Stimulated activated naive B cell treated with anti-CD40 and anti-IgM and Interleukin-4, amounts not matched to agents 10 μg/mL and 1 μg/mL and 100 μg/mL, for 72 hours (primary cell): ENCODE data around the gene TMEM141.

Experiments used
- ATAC-seq, 2 donors: fragments of 150-1000 bp; cut with Tn5 transposase; replicated peaks; 2 replicates each; pipeline ENCODE4 v1.10.0; 2021; ENCODE audit warnings: moderate library complexity in 1 of 2
- DNase-seq: peaks from one replicate; pipeline ENCODE4 v3.0.0; 2021
- H3K27ac Mint-ChIP-seq: one replicate; pipeline ENCODE4 v1.8.0; 2022; ENCODE audit warnings: mild to moderate bottlenecking, mixed read lengths
- H3K27me3 Mint-ChIP-seq, 2 donors: one replicate each; pipeline ENCODE4 v1.8.0; 2022; ENCODE audit warnings: mixed read lengths in 2 of 2
- H3K36me3 Mint-ChIP-seq, 2 donors: one replicate each; pipeline ENCODE4 v1.8.0; 2022; ENCODE audit warnings: mixed read lengths in 2 of 2, mild to moderate bottlenecking in 1 of 2
- H3K4me1 Mint-ChIP-seq, 2 donors: one replicate each; pipeline ENCODE4 v1.8.0; 2022; ENCODE audit warnings: mixed read lengths in 2 of 2, mild to moderate bottlenecking in 1 of 2
- H3K4me3 Mint-ChIP-seq, 2 donors: one replicate each; pipeline ENCODE4 v1.8.0; 2022; ENCODE audit warnings: mild to moderate bottlenecking in 2 of 2, mixed read lengths in 2 of 2, moderate library complexity in 1 of 2
- H3K9me3 Mint-ChIP-seq, 2 donors: one replicate each; pipeline ENCODE4 v1.8.0; 2022; ENCODE audit warnings: mixed read lengths in 2 of 2, mild to moderate bottlenecking in 1 of 2

The TMEM141 gene

DNA sequence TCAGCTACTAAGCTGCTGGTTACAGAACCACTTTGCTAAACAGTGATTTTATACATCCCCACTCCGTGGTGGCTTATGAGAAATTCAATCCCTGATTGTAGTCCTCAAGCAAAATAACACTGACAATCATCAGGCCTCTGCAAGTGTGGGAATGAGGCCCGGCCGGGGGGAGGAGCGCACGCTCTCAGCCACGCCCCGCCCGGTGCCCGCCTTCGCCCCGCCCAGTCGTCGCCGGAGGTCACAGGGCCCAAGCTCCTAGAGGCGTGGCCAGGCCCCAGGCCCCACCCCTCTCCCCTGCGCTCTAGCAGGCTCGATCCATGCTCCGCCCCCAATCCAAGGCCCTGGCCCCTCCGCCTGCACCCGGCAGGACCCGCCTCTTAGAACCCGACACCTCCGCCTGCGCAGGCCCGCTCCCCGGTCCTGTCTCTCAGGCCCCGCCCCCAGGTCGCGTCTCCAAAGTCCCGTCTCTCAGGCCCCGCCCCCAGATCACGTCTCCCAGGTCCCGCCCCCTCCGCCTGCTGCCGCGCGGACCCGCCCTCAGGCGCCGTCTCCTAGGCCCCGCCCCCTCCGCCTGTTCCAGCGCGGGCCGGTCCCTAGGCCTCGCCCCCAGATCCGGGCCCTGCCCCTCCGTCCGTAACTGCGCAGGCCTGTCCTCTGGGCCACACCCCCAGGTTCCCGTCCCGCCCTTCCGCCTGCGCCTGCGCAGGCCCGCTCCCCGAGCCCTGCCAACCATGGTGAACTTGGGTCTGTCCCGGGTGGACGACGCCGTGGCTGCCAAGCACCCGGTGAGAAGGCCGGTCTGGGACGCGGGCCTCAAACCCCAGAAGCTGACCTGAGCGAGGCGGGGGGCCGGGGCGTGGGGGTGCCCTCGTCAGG lies at the start of gene TMEM141:
TSS of gene TMEM141 (plus strand) at position 705 of the 876 bp plus-strand sequence. CDS start at position 732, 27 bp downstream.
- Mint-ChIP-seq H3K27me3 (no peaks in the 10 kb centered on the region), H3K4me1 (peaks cover 13 to 24% of the 10 kb centered on the region in 2 donors), H3K4me3 (peak within 1 kb of the TSS; percentile 92), H3K36me3 (peaks cover 0 to 13% of the 10 kb centered on the region in 2 donors), H3K9me3 (no peaks in the 10 kb centered on the region), H3K27ac (peak within 1 kb of the TSS; percentile 97)
- ATAC-seq (peak; percentile 88 to 91), DNase-seq (peak; percentile 99)

DNA sequence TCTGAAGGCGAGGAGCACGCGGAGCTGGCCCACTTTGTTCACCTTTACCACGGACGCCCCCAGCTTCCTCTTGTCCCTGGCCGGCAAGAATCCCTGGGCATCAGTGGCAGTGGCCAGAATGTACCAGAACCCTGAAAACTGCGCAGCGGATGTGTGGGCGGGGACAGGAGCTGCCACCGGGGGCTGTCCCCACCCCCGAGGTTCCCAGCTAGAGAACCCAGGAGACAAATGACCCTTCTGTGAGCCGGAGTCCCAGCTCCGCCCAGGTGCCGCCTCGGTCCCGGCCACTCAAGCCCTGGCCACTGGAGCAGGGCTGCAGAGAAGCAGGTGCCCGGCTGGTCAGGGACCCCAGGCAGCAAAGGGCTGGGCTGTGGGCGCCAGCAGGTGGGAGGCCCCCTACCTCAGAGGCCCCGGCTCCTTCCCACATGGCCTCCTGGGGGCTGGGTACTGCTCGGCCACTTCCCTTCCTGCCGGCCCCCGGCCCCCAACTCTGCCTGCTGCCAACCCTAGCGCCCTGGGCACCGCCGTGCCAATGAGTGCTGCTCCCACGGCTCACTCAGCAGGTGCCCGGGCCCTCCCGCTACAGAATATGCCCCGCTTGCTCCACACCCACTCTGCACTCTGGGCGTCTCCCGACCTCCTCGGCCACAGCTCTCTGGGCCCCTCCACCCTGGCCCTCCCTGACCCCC lies 49.1 kb upstream of the TMEM141 start:
- Mint-ChIP-seq H3K4me1 (peaks cover 45 to 61% of the 10 kb centered on the region in 2 donors), H3K4me3 (peak overlapping the region; percentile 81 to 85), H3K36me3 (peaks cover 11 to 15% of the 10 kb centered on the region in 2 donors), H3K9me3 (no peaks in the 10 kb centered on the region), H3K27me3 (no peaks in the 10 kb centered on the region), H3K27ac (peak overlapping the region; percentile 93)
- ATAC-seq (peak; percentile 67 to 69), DNase-seq (peak; percentile 74)

DNA sequence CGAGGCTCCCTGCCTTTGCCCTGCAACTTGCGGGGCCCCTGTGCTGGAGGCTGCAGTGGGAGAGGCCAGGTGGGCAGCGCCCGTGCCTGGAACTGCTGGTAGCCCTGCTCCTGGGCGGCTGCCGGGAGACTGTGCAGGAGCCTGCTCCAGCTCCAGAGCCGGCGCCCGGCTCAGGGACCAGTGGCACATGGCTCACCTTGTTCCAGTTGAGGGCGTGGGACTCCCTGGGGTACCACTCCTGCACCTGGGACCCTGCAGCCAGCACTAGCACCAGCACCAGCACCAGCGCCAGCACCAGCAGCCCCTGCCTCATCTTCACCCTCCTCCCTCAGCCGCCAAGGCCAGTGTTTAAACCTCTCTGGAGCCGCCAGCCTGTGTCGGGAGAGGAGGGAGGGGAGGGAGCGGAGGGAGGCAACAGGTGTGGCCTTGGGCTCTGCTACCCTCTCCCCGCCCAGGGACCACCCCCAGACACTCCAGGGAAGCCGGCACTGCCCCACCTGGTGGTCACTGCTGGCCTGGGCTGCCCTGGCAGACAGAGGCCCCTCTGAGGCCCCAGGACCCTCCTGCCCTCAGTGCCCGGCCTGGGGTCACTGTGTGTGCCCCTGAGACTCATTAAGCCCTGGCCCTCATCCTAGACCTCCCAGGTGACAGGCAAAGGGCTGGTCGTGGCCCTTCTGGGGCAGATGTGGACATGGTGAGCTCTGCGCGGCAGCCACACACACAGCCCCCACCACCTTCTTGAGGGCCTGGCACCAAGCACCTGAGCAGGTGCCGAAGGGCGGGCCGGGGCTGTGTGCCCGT lies 48.4 kb upstream of the TMEM141 start, which contains the start of gene LCN10:
TSS of gene LCN10 (minus strand) at position 350 of the 801 bp plus-strand sequence. CDS start at position 313, 37 bp downstream.
- H3K27me3 Mint-ChIP-seq = no peaks in the 10 kb centered on the region
- DNase-seq (no peak), ATAC-seq (peak; percentile 6 to 18)
- H3K27ac Mint-ChIP-seq = peak within 1 kb of the TSS; percentile 93
- peaks cover 11 to 15% of the 10 kb centered on the region in 2 donors for H3K36me3 Mint-ChIP-seq
- peaks cover 46 to 67% of the 10 kb centered on the region in 2 donors for H3K4me1 Mint-ChIP-seq
- peak within 1 kb of the TSS; percentile 81 to 85 for H3K4me3 Mint-ChIP-seq
- no peaks in the 10 kb centered on the region for H3K9me3 Mint-ChIP-seq

DNA sequence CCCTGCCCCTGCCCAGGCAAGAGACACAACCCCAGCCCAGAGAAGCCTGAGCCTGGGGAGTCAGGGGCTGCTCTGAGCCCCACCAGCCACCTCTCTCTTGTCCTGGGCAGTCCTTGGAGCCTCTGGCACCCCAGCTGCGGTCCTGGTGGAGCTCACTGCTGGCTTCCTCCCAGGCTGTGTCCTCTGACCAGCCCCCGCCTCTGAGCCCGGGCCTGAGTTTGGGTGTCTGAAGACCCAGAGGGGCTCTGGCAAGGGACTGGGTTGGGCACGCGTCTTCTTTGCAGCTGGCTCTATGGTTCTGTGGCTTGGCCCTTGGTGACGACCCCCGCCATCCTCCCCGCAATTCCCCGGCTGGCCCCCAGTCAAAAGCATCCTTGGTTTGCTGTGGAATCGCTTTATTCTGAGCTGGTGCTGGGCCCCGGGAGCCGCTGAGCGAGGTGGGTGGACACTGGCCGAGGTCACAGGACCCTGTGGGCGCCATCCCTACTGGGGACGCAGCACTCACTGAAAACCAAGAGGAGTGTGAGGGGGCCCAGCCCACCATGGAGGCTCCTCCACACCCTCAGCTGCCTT lies 47.4 kb upstream of the TMEM141 start:
- peak overlapping the region in 1 of 2 donors; percentile 14 for H3K4me3 Mint-ChIP-seq
- ATAC-seq = no peak
- H3K27ac Mint-ChIP-seq = peak overlapping the region; percentile 10
- H3K9me3 Mint-ChIP-seq = no peaks in the 10 kb centered on the region
- peaks cover 6 to 7% of the 10 kb centered on the region in 2 donors for H3K36me3 Mint-ChIP-seq
- no peaks in the 10 kb centered on the region for H3K27me3 Mint-ChIP-seq
- peaks cover 49 to 70% of the 10 kb centered on the region in 2 donors for H3K4me1 Mint-ChIP-seq
- no peak for DNase-seq

DNA sequence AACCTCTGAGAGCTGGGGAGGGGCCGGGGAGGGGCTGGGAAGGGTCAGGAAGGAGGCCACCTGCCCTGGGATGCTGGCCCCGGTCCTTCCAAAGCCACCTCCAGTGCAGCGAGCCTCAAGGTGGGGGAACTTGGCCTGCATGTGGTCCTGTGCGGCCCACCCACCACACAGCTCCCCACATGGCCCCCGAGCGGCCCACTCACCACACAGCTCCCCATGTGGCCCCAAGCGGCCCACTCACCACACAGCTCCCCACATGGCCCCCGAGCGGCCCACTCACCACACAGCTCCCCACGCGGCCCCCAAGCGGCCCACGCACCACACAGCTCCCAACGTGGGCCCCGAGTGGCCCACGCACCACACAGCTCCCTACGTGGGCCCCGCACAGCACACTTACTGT lies 46.4 kb upstream of the TMEM141 start:
- ATAC-seq = no peak
- Mint-ChIP-seq H3K4me1 (peaks cover 56 to 72% of the 10 kb centered on the region in 2 donors), H3K27ac (peak overlapping the region; percentile 54)

DNA sequence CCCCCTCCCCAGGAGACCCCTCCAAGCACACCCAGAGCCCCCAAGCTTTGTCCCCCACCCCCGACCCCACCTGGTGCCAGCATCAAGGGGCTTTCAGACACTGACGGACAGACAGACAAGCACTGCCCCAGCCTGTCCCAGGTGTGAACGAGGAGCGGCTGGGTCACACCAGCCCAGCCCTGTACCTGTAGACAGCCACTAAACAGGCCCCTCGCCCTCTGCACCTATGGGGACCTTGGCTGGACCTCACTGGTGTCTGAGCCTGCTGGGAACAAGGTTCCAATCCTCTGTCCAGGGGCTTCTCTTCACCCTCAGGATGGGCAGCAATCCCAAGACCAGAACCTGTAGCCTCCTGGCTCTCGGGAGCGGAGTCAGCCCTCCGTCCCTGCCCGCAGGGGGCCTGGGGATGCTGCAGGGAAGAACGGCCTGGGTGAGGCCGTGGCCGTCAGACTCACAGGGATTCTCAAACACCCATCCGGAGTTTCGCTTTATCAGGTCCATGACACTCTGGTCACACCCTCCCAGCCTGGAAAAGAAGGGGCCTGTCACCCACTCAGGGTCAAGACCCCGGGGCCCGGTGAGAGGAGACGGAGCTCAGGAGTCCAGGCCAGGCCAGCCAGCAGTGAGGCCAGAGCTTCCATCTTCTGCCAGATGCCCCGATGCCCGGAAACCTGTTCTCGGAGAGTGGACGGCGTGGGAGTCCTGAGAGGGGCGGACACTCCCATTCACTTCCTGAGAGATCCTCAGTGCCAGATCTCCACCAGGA lies 45.6 kb upstream of the TMEM141 start:
- DNase-seq (no peak), ATAC-seq (no peak)
- peaks cover 55 to 75% of the 10 kb centered on the region in 2 donors for H3K4me1 Mint-ChIP-seq
- H3K27ac Mint-ChIP-seq = no peak overlapping the region
- H3K36me3 Mint-ChIP-seq = peaks cover 0 to 2% of the 10 kb centered on the region in 2 donors
- no peaks in the 10 kb centered on the region for H3K27me3 Mint-ChIP-seq
- peaks cover 0 to 1% of the 10 kb centered on the region in 2 donors for H3K9me3 Mint-ChIP-seq
- H3K4me3 Mint-ChIP-seq = no peak overlapping the region

More for the DNA sequence above, 46.4 kb upstream of the TMEM141 start:
- no peak for DNase-seq
- no peak overlapping the region for H3K4me3 Mint-ChIP-seq
- no peaks in the 10 kb centered on the region for H3K27me3 Mint-ChIP-seq
- H3K36me3 Mint-ChIP-seq = peaks cover 0 to 1% of the 10 kb centered on the region in 2 donors
- no peaks in the 10 kb centered on the region for H3K9me3 Mint-ChIP-seq

DNA sequence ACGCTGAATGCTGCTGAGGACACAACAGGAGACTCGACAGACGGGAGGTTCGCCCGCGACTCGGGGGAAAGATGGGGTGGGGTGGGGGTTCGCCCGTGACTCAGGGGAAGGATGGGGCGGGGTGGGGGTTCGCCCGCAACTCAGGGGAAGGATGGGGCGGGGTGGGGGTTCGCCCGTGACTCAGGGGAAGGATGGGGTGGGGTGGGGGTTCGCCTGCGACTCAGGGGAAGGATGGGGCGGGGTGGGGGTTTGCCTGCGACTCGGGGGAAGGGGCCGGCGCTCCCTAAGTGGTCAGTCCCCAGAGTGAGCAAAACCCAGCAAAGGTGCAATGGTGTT lies 45.0 kb upstream of the TMEM141 start:
- Mint-ChIP-seq H3K27ac (no peak overlapping the region), H3K4me1 (peaks cover 55 to 75% of the 10 kb centered on the region in 2 donors), H3K36me3 (peaks cover 0 to 4% of the 10 kb centered on the region in 2 donors), H3K4me3 (no peak overlapping the region), H3K27me3 (no peaks in the 10 kb centered on the region), H3K9me3 (peaks cover 0 to 7% of the 10 kb centered on the region in 2 donors)
- DNase-seq (no peak), ATAC-seq (no peak)

DNA sequence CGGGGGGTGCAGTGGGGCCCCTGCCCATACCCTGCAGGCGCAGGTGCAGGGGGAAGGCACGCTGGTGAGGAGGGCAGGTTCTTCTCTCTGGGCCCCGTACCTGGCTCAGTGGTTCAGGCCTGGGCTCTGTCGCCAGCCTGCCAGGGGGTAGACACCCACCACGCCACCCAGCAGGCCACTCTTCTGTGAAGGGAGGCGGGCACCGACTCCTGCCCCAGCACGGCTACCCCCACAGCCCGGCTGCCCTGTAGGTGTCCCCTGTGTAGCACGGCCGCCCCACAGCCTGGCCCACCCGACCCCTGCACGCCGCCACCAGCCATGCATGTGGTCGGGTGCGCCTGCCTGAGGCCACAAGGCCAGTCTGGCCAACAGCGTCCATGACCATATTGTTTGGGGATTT lies 44.5 kb upstream of the TMEM141 start:
- peaks cover 0 to 9% of the 10 kb centered on the region in 2 donors for H3K9me3 Mint-ChIP-seq
- H3K36me3 Mint-ChIP-seq = peaks cover 0 to 4% of the 10 kb centered on the region in 2 donors
- no peak for DNase-seq
- H3K27me3 Mint-ChIP-seq = no peaks in the 10 kb centered on the region
- no peak overlapping the region for H3K27ac Mint-ChIP-seq
- no peak overlapping the region for H3K4me3 Mint-ChIP-seq
- H3K4me1 Mint-ChIP-seq = peaks cover 51 to 71% of the 10 kb centered on the region in 2 donors
- ATAC-seq = no peak

DNA sequence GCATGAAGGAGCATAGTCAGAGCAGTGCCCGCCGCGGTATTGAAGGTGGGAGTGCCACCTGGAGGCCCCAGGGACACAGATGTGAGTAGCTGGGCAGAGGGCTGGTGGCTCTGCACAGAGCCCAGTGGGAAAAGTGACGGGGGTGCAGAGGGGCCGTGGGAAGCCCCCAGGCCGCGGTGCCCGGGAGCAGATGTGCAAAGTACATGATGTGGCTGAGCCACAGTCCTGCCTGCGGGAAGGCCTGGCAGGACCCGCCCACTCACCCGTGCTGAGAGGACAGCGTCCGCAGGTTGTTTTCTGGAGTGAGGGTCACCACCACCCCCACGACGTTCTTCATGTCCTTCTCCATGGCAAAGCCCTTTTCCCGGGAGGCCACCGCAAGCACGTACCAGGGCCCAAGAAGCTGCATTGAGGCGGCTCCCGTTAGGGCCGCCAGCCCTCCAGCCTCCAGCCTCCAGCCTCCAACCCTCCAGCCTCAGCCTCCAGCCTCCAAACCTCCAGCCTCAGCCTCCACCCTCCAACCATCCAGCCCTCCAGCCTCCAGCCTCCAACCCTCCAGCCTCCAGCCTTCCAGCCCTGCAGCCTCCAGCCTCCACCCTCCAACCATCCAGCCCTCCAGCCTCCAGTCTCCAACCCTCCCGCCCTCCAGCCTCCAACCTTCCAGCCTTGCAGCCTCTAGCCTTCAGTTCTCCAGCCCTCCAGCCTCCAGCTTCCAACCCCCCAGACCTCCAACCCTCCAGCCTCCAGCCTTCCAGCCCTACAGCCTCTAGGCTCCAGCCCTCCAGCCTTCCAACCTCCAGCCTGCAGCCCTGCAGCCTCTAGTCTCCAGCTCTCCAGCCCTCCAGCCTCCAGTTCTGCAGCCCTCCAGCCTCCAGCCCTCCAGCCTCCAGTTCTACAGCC lies 43.7 kb upstream of the TMEM141 start:
- no peak for ATAC-seq
- no peak for DNase-seq
- Mint-ChIP-seq H3K4me1 (peaks cover 46 to 63% of the 10 kb centered on the region in 2 donors), H3K27ac (peak overlapping the region; percentile 81), H3K27me3 (no peaks in the 10 kb centered on the region), H3K9me3 (peaks cover 1 to 17% of the 10 kb centered on the region in 2 donors), H3K36me3 (peaks cover 0 to 9% of the 10 kb centered on the region in 2 donors), H3K4me3 (no peak overlapping the region)

DNA sequence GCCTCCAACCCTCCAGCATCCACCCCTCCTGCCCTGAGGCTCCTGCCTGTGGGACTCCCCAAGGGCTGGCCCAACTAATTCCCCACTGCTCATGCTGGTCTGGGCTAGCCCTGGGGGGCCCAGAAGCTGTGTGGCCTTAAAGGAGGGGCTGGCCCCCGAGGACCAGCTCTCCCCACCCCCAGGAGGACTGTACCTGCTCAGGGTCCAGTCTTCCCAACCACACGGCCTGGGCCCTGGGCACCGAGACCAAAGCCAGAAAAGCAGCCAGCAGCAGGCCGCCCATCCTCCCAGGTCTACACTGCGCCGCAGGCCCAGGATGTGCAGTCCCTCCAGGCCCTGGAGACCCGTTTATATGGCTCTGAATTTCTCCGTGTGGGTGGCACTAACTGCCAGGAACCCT lies 42.9 kb upstream of the TMEM141 start, which contains the start of gene LCN6:
TSS of gene LCN6 (minus strand) at position 325 of the 400 bp plus-strand sequence. CDS start at position 283, 42 bp downstream.
- peaks cover 39 to 55% of the 10 kb centered on the region in 2 donors for H3K4me1 Mint-ChIP-seq
- DNase-seq = no peak
- peak within 1 kb of the TSS; percentile 22 to 31 for H3K4me3 Mint-ChIP-seq
- peak in 1 of 2 donors; percentile 11 for ATAC-seq
- H3K27ac Mint-ChIP-seq = peak within 1 kb of the TSS; percentile 85
- H3K9me3 Mint-ChIP-seq = peaks cover 4 to 21% of the 10 kb centered on the region in 2 donors
- H3K36me3 Mint-ChIP-seq = peaks cover 2 to 16% of the 10 kb centered on the region in 2 donors
- H3K27me3 Mint-ChIP-seq = no peaks in the 10 kb centered on the region

DNA sequence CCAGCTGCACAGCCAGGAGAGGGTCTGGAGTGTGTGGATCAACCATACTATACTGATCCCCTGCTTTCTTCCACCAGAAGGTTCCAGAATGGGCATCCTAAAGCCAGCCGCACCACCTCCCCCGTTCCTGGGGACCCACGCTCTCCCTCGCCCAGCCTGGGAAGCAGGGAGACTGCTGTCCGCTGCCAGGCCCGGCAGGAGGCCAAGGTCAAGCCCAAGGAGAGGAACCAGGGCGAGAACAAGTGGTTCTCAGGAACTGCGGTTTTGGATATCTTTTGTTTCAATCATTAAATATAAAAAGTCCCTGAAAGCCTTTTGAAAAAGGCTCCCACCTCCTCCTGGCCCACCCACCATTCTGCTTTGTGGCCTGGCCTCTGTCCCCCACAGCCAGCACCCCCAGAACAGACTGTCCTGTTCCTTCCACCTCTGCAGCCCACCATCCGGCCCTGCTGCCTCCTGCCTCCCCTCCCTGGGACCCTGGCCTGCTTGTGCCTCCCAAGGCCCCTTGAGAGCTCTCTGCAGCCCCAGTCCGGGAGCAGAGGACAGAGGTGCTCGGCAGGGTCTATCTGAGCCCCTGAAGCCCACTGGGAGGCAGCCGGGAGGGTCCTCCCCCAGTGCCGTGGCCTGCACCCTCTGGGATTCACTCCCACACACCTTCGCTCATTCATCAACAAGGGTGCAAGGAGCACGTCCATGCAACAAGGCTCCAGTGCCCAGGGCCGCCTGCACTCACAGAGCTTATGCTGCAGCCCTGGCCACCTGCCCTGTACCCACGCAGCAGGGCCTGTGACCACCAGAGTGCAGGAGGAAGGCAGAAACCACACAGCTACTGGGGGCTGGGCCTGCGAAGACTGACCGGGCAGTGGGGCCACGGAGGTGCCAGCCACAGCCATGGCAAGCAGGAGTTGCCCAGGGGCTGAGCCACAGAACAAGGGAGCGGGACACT lies 42.2 kb upstream of the TMEM141 start:
- Mint-ChIP-seq H3K4me3 (peak overlapping the region; percentile 22 to 31), H3K27me3 (no peaks in the 10 kb centered on the region), H3K9me3 (peaks cover 4 to 21% of the 10 kb centered on the region in 2 donors), H3K4me1 (peaks cover 34 to 48% of the 10 kb centered on the region in 2 donors), H3K27ac (peak overlapping the region; percentile 85), H3K36me3 (peaks cover 2 to 16% of the 10 kb centered on the region in 2 donors)
- peak; percentile 34 to 58 for ATAC-seq
- DNase-seq = no peak
